ENCODE data around the gene KLF15.

GRCh38 chr3:126390751-126391150 is 33.5 kb upstream of the KLF15 start:
- TF ChIP-seq POLR2A (IDR thresholded peaks at IDR 0.05) = no peak
- no peak for TF ChIP-seq CTCF (IDR thresholded peaks at IDR 0.05)

All from thyroid gland (tissue), 4 donors.